ENCODE measurements around the gene PANX2. TPM values are rescaled to one million over a fixed set of nuclear protein-coding genes. Genes with fewer than 3 reads are reported as not detected.

Gene PANX2
- total RNA-seq, 4 donors from 2014 or later = 1.3 to 1.8 (median 1.6) TPM

GRCh38 chr22:50221410-50222300, 51.1 kb downstream of the PANX2 start:
- ATAC-seq (ENCODE audit: low FRiP score) (no peak), DNase-seq (ENCODE audit: low spot score) (no peak)
- no peak for TF ChIP-seq CTCF (IDR thresholded peaks at IDR 0.05)

DNA sequence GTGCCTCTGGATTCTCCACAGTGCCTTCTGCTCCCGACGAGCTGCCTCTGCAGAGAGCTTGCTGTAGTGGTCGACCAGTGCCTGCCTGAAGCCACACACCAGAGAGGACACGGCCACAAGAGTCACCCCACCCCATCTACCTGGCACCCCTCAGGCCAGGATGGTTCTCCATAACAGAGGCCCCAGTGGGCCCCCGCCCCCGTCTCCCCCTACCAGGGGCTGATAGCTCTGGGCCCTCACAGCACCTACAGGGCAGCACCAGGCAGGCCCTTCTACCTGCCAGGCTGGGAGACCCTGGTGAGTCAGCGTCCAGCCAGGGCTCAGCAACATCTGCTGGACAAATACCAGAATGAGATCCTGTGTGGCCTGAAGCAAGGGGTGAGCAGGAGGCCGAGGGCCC, 52.0 kb downstream of the PANX2 start:
- TF ChIP-seq CTCF (IDR thresholded peaks at IDR 0.05) = no peak
- no peak for DNase-seq (ENCODE audit: low spot score)
- ATAC-seq (ENCODE audit: low FRiP score) = no peak

- DNase-seq (ENCODE audit: low spot score) = no peak
These were observed 53.5 kb downstream of the PANX2 start for GRCh38 chr22:50224071-50224470.

DNA sequence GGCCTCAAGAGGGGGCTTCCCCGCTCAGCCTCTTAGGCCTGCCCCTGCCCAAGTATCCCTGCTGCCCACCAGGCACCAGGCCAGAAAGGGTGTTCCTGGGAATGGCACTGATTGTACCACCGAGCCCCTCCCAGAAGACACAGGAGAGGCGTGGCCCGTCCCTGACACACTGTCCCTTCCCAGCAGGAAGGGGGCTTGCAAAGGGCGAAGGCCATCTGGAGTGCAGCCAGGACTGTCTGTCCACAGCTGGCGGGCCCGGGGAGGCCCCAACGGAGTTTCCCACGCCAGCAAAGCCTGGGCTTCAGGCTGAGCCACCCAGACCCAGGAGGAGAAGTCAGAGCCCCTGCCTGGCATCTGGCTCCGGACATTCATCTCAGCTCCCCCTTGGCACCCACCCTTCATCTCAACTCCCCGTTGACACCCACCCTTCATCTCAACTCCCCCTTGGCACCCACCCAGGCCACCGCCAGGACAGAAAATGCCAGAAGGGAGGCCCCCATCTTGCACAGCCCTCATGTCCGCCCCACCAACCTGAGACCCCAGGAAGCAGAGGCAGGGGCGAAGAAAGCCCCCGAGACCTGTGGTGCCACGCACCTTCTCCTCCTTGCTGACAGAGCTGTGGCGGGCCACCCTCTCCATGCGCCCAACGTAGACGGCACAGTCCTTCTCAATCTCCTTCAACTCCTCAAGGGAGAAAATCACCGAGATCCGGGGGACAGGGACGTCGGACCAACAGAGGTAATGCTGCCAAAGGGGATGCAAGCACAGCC, 54.9 kb downstream of the PANX2 start:
- no peak for TF ChIP-seq CTCF (IDR thresholded peaks at IDR 0.05)
- DNase-seq (ENCODE audit: low spot score) (no peak), ATAC-seq (ENCODE audit: low FRiP score) (no peak)

More at GRCh38 chr22:50224071-50224470, 53.5 kb downstream of the PANX2 start:
- ATAC-seq (ENCODE audit: low FRiP score) = no peak
- TF ChIP-seq CTCF (IDR thresholded peaks at IDR 0.05) = no peak

DNA sequence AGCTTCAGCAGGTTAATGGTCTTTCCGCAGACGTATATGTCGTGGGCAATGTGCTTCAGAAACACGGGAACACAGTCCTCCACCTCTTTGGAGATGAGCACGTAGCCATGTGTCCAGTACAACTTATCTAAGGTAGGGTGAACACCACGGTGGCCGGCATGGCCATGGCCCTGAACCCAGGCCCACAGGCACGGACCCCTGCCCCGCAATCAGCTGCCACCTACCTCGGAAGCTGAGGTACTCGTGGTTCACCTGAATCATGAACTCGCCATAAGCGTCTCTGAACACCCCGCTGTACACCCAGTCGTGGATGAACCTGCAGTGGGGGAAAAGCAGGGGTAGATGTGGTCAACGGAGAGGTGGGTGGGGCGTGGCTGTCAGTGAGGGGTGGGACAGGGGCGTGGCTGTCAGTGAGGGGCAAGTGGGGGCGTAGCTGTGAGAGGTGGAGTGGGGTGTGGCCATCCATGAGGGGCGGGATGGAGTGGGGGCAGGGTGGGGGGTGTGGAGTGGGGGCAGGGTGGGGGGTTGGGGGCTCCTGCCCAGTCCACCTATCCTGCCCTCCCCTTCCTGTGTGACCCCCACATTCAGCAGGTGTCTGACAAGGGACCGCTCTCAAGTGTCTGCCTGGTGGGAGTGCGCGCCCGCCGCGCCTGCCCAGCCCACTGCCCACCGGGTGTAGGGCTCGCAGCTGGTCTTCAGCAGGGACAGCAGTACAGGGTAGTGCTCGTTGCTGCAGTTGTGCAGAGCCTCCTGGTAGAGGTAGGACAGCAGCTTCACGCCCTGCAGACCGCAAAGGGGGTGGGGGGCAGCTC, 55.7 kb downstream of the PANX2 start:
- ATAC-seq (ENCODE audit: low FRiP score) (no peak), DNase-seq (ENCODE audit: low spot score) (no peak)
- TF ChIP-seq CTCF (IDR thresholded peaks at IDR 0.05) = no peak

DNA sequence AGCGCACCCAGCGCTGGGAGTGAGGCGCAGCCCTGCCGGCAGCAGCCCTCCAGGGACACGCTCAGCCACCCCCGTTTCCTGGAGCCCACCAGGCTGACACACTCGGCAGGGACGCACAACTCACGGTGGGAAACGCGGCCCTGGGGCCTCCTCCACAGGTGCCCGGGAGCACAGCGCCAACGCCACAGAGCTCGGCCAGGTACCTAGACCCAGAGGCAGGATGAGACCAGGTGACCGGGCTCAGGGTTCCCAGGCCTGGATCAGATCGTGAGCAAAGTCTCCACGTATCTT, 56.3 kb downstream of the PANX2 start:
- ATAC-seq (ENCODE audit: low FRiP score) (no peak), DNase-seq (ENCODE audit: low spot score) (no peak)
- TF ChIP-seq CTCF (IDR thresholded peaks at IDR 0.05) = no peak
